IMR-90 (cell line): Measurements from ENCODE around the gene URAD. TPM values are rescaled to one million over a fixed set of nuclear protein-coding genes. Genes with fewer than 3 reads are reported as not detected.

Experiments
- ATAC-seq: fragments of 200-7000 bp; cut with Tn5 transposase; 2 replicates; pipeline ENCODE4 v1.9.1; 2020; ENCODE audit warnings: low read depth, mild to moderate bottlenecking, moderate library complexity
- BruUV-seq: library from RNA; stranded (reverse); fragments of 400-500 nt; replicated peaks from 2 replicates; lab custom pipeline; 2021; lab: Mats Ljungman, UMichigan
- CTCF ChIA-PET: fragments of 300-600 bp; formaldehyde crosslinking; extraction: SDS; loops from one replicate; lab custom pipeline; 2021; ENCODE audit warnings: antibody characterized with exemption; lab: Yijun Ruan, JAX
- POLR2A ChIA-PET: fragments of 300-600 bp; sonication (Branson Sonifier 250); formaldehyde crosslinking; loops from one replicate; lab custom pipeline; 2022; ENCODE audit warnings: antibody characterized with exemption; ENCODE audit not compliant: unreplicated experiment; lab: Charles Lee
- DNase-seq: peaks from one replicate; pipeline ENCODE4 v3.0.0; 2013
- H2AFZ ChIP-seq: replicated peaks from 2 replicates; pipeline ENCODE3; 2013; ENCODE audit warnings: low read length, mild to moderate bottlenecking; ENCODE audit not compliant: poor library complexity
- H2AK5ac ChIP-seq: 2 replicates; pipeline ENCODE4 v1.6.1; 2013; ENCODE audit warnings: low read depth, low read length, inconsistent platforms
- H2AK9ac ChIP-seq: replicated peaks from 2 replicates; pipeline ENCODE3; 2013; ENCODE audit warnings: mild to moderate bottlenecking, low read depth, low read length, moderate library complexity; ENCODE audit not compliant: poor library complexity
- H2BK120ac ChIP-seq: 2 replicates; pipeline ENCODE4 v1.6.1; 2013; ENCODE audit warnings: low read depth, low read length, inconsistent platforms
- H2BK15ac ChIP-seq: 3 replicates; pipeline ENCODE4 v1.6.1; 2013; ENCODE audit warnings: low read depth, low read length, inconsistent platforms
- H2BK20ac ChIP-seq: 2 replicates; pipeline ENCODE4 v1.6.1; 2013; ENCODE audit warnings: low read depth, mild to moderate bottlenecking, inconsistent platforms, low read length, moderate library complexity
- H2BK5ac ChIP-seq: 2 replicates; pipeline ENCODE4 v1.6.1; 2013; ENCODE audit warnings: mild to moderate bottlenecking, low read depth, low read length, inconsistent platforms; ENCODE audit not compliant: poor library complexity, severe bottlenecking
- H3K14ac ChIP-seq: replicated peaks from 2 replicates; pipeline ENCODE4 v1.6.1; 2013; ENCODE audit warnings: low read depth, low read length, inconsistent platforms
- H3K18ac ChIP-seq: 2 replicates; pipeline ENCODE4 v1.6.1; 2013; ENCODE audit warnings: low read depth, low read length, control low read depth
- H3K23ac ChIP-seq: 2 replicates; pipeline ENCODE4 v1.6.1; 2013; ENCODE audit warnings: low read depth, low read length, inconsistent platforms
- H3K27ac ChIP-seq: 2 replicates; pipeline ENCODE4 v1.5.1; 2013; ENCODE audit warnings: mild to moderate bottlenecking, control low read depth, low read length; ENCODE audit not compliant: insufficient read depth
- H3K27me3 ChIP-seq: 2 replicates; pipeline ENCODE4 v1.6.1; 2013; ENCODE audit warnings: low read length; ENCODE audit not compliant: control insufficient read depth, insufficient read depth
- H3K36me3 ChIP-seq: 2 replicates; pipeline ENCODE4 v1.6.1; 2013; ENCODE audit warnings: low read length, mixed read lengths; ENCODE audit not compliant: control insufficient read depth, insufficient read depth
- H3K4ac ChIP-seq: 2 replicates; pipeline ENCODE4 v1.6.1; 2013; ENCODE audit warnings: low read depth, low read length, inconsistent platforms
- H3K4me1 ChIP-seq: 2 replicates; pipeline ENCODE4 v1.6.1; 2013; ENCODE audit warnings: low read length, mixed read lengths; ENCODE audit not compliant: control insufficient read depth, insufficient read depth
- H3K4me2 ChIP-seq: 2 replicates; pipeline ENCODE4 v1.6.1; 2013; ENCODE audit warnings: low read depth, mild to moderate bottlenecking, control low read depth, low read length, moderate library complexity
- H3K4me3 ChIP-seq: 2 replicates; pipeline ENCODE4 v1.5.1; 2013; ENCODE audit warnings: low read depth, mild to moderate bottlenecking, control low read depth, low read length, moderate library complexity; ENCODE audit not compliant: insufficient read depth
- H3K56ac ChIP-seq: 2 replicates; pipeline ENCODE4 v1.6.1; 2013; ENCODE audit warnings: low read length, inconsistent platforms; ENCODE audit not compliant: insufficient read depth; ENCODE audit errors: extremely low read depth
- H3K79me1 ChIP-seq, 2 experiments: 2 replicates each; pipeline ENCODE4 v1.6.1; 2013; ENCODE audit warnings: low read length in 2 of 2, inconsistent platforms in 1 of 2, low read depth in 1 of 2
- H3K9ac ChIP-seq: 2 replicates; pipeline ENCODE4 v1.6.1; 2013; ENCODE audit warnings: low read depth, low read length, control low read depth
- H3K9me1 ChIP-seq: 2 replicates; pipeline ENCODE4 v1.6.1; 2013; ENCODE audit warnings: low read length, inconsistent platforms; ENCODE audit not compliant: insufficient read depth
- H3K9me3 ChIP-seq: 2 replicates; pipeline ENCODE4 v1.6.1; 2013; ENCODE audit warnings: low read length; ENCODE audit not compliant: control insufficient read depth, insufficient read depth
- H4K20me1 ChIP-seq: 2 replicates; pipeline ENCODE4 v1.6.1; 2013; ENCODE audit warnings: low read length, inconsistent platforms; ENCODE audit not compliant: insufficient read depth
- H4K5ac ChIP-seq: 2 replicates; pipeline ENCODE4 v1.6.1; 2013; ENCODE audit warnings: mild to moderate bottlenecking, low read depth, low read length, control low read depth
- H4K8ac ChIP-seq, 2 experiments: 2 replicates each; pipeline ENCODE4 v1.6.1; 2013; ENCODE audit warnings: low read depth in 2 of 2, low read length in 2 of 2, control low read depth in 1 of 2, inconsistent platforms in 1 of 2
- H4K91ac ChIP-seq: 2 replicates; pipeline ENCODE4 v1.6.1; 2013; ENCODE audit warnings: low read depth, low read length, inconsistent platforms; ENCODE audit not compliant: insufficient read depth
- BHLHE40 ChIP-seq: fragments of 150-350 bp; IDR thresholded peaks from 2 replicates; pipeline ENCODE4 v1.6.1; 2016; ENCODE audit warnings: mild to moderate bottlenecking, low read depth, low read length
- CEBPB ChIP-seq: IDR thresholded peaks from 2 replicates; pipeline ENCODE4 v1.6.1; 2012; ENCODE audit warnings: low read depth, low read length, improper control_type of control experiment
- CTCF ChIP-seq: conservative IDR thresholded peaks from 2 replicates; pipeline ENCODE4 v1.5.1; 2012; ENCODE audit warnings: mild to moderate bottlenecking, low read depth, low read length, improper control_type of control experiment
- ELK1 ChIP-seq: fragments of 150-350 bp; IDR thresholded peaks from 2 replicates; pipeline ENCODE4 v1.6.1; 2016; ENCODE audit warnings: low read depth, mild to moderate bottlenecking, low read length, moderate library complexity, borderline replicate concordance
- FOS ChIP-seq: fragments of 150-350 bp; IDR thresholded peaks from 2 replicates; pipeline ENCODE4 v1.6.1; 2016; ENCODE audit warnings: low read depth, low read length
- MAFK ChIP-seq: IDR thresholded peaks from 2 replicates; pipeline ENCODE4 v1.6.1; 2012; ENCODE audit warnings: low read depth, low read length, improper control_type of control experiment
- NFE2L2 ChIP-seq: fragments of 150-350 bp; IDR thresholded peaks from 2 replicates; pipeline ENCODE4 v1.6.1; 2016; ENCODE audit warnings: low read depth, mild to moderate bottlenecking, low read length
- POLR2A ChIP-seq: IDR thresholded peaks from 2 replicates; pipeline ENCODE4 v1.6.1; 2012; ENCODE audit warnings: mild to moderate bottlenecking, low read depth, low read length
- RAD21 ChIP-seq: IDR thresholded peaks from 2 replicates; pipeline ENCODE4 v1.6.1; 2012; ENCODE audit warnings: low read length, improper control_type of control experiment
- RFX5 ChIP-seq: IDR thresholded peaks from 2 replicates; pipeline ENCODE4 v1.8.0; 2012; ENCODE audit warnings: low read depth, mild to moderate bottlenecking, low read length, moderate library complexity
- SMC3 ChIP-seq: fragments of 150-350 bp; IDR thresholded peaks from 2 replicates; pipeline ENCODE4 v1.6.1; 2016; ENCODE audit warnings: low read depth, mild to moderate bottlenecking, antibody characterized with exemption, low read length, moderate library complexity
- USF2 ChIP-seq: fragments of 150-350 bp; IDR thresholded peaks from 2 replicates; pipeline ENCODE4 v1.6.1; 2017; ENCODE audit warnings: mild to moderate bottlenecking, antibody characterized with exemption, low read length, low read depth
- WGBS, 2 experiments: methylation state at CpG; one replicate each; pipeline versions ENCODE4 v1.1.5 to v1.1.7; 2013; ENCODE audit warnings: missing lambda C conversion rate in 2 of 2; ENCODE audit not compliant: insufficient read length in 1 of 2; ENCODE audit errors: extremely low coverage in 2 of 2; 5-methylcytosine and 5-hydroxymethylcytosine counted together
- dilution Hi-C: fragments of 300-500 bp; cut with HindIII; formaldehyde crosslinking; loops from one replicate; pipeline ENCODE4 v1.14.3; 2018; ENCODE audit warnings: low sequenced_read_pairs; ENCODE audit not compliant: unreplicated experiment
- in situ Hi-C: fragments of 300-500 bp; cut with MboI; formaldehyde crosslinking; loops from 3 replicates; pipeline ENCODE4 v1.14.3; 2019; ENCODE audit warnings: low sequenced_read_pairs, inconsistent platforms, mixed read lengths
- intact Hi-C: fragments of 100-400 bp; cut with micrococcal nuclease; formaldehyde crosslinking; loops from 2 replicates; pipeline ENCODE4 v1.10.0; 2022
- polyA plus RNA-seq, 3 experiments: library from polyadenylated mRNA; depleted of rRNA; stranded (reverse); fragments of >200 nt; gene quantifications; 2 replicates each; pipeline ENCODE4 v1.2.3, GENCODE V29; 2012; ENCODE audit warnings: low replicate concordance in 1 of 3
- total RNA-seq: library from RNA; depleted of rRNA; stranded (reverse); fragments of >200 nt; gene quantifications from 2 replicates; pipeline ENCODE4 v1.2.3, GENCODE V29; 2012

The URAD gene
- total and polyA plus RNA-seq, 2 of the 4 experiments (the other 2 are of a cell fraction): not detected

- TF ChIP-seq USF2: no peak
These were observed 12.7 kb downstream of the URAD start (continued) for GRCh38 chr13:27975564-27976361.

GRCh38 chr13:27973961-27974662, 14.4 kb downstream of the URAD start:
- Histone ChIP-seq H2AFZ (no peak overlapping the region), H2BK20ac (no peak overlapping the region), H4K20me1 (no peaks in the 10 kb centered on the region; the same call in 1 of the 2 replicates), H4K91ac (no peak overlapping the region), H3K27me3 (peaks cover 95% of the 10 kb centered on the region), H2AK9ac (no peak overlapping the region), H2BK120ac (no peak overlapping the region), H2BK15ac (no peak overlapping the region), H3K14ac (no peak overlapping the region), H3K4ac (no peak overlapping the region), H3K56ac (no peak overlapping the region), H3K9me1 (no peaks in the 10 kb centered on the region; the same call in 1 of the 2 replicates), H3K9ac (no peak overlapping the region), H4K5ac (no peak overlapping the region), H3K18ac (no peak overlapping the region), H3K23ac (no peak overlapping the region), H3K9me3 (peaks cover 3% of the 10 kb centered on the region; the same call in 1 of the 2 replicates), H2AK5ac (no peak overlapping the region), H3K4me1 (no peaks in the 10 kb centered on the region), H3K27ac (no peak overlapping the region), H2BK5ac (no peak overlapping the region), H3K79me1 (no peaks in the 10 kb centered on the region), H4K8ac (no peak overlapping the region), H3K4me2 (no peak overlapping the region), H3K4me3 (no peak overlapping the region), H3K36me3 (no peaks in the 10 kb centered on the region)
- dilution Hi-C loops: no loop called here
- ChIA-PET POLR2A (no interaction called here), CTCF (interaction anchor here (0.5 kb wide), 1 partner anchor 86 kb away, joined by 3 read pairs; no protein-coding TSS in a partner anchor)
- intact Hi-C loops: no loop called here
- in situ Hi-C loops: no loop called here
- ATAC-seq: no peak
- BruUV-seq: no TSS peak
- 33% methylated on average over 1 of the region's 7 CpGs; no CpG with 5 or more reads in 1 of the 2 experiments for WGBS, 2 experiments
- DNase-seq: no peak
- no peak for TF ChIP-seq RAD21
- no peak for TF ChIP-seq BHLHE40
- TF ChIP-seq CTCF: no peak
- TF ChIP-seq RFX5: no peak
- TF ChIP-seq POLR2A: no peak
- TF ChIP-seq NFE2L2: no peak
- TF ChIP-seq SMC3: no peak
- TF ChIP-seq ELK1: no peak
- no peak for TF ChIP-seq FOS
- no peak for TF ChIP-seq MAFK
- TF ChIP-seq CEBPB: no peak
